Measurements from ENCODE around the gene RHOC.

RHOC gene

DNA sequence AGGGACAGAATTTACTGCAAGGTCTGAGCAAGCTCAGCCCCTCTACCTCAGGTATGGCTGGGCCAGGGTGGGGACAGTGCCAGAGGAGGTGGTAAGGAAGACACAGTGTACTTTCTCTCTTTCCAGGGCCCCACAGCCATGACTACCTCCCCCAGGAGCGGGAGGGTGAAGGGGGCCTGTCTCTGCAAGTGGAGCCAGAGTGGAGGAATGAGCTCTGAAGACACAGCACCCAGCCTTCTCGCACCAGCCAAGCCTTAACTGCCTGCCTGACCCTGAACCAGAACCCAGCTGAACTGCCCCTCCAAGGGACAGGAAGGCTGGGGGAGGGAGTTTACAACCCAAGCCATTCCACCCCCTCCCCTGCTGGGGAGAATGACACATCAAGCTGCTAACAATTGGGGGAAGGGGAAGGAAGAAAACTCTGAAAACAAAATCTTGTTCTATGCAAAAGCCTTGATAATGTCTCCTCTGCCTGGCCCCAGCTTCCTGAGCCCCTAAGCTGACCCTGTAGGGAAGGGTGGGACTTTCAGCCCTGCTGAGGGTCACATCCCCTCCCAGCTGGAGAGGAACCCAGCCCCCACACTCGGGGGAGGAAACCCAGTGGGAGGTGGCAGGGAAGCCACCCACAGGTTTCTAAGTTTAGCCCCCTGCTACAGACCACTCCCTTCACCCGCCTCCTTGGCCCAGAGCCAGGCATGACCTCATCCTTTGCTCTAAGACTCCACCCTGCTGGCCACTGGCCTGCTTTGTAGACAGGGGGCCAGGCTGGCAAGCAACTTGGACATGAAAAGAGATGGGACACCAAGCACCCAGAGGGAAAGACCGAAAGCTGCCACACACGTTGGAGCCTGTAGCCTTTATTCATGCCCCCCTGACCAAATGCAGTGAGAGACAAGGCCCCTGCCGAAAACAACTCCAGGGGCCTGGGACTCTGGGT, 6.4 kb downstream of the RHOC start:
- H3K9me3 Mint-ChIP-seq (ENCODE audit: low read depth) = no peaks in the 10 kb centered on the region
- peak overlapping the region; percentile 88 for H3K27ac Mint-ChIP-seq
- no peaks in the 10 kb centered on the region for H3K27me3 Mint-ChIP-seq
- H3K4me1 Mint-ChIP-seq (ENCODE audit: low read depth) = peaks cover 57% of the 10 kb centered on the region
- H3K36me3 Mint-ChIP-seq = no peaks in the 10 kb centered on the region
- peak overlapping the region; percentile 51 for H3K4me3 Mint-ChIP-seq

- Mint-ChIP-seq H3K36me3 (no peaks in the 10 kb centered on the region), H3K4me1 (ENCODE audit: low read depth) (peaks cover 47% of the 10 kb centered on the region), H3K27ac (peak overlapping the region; percentile 88), H3K4me3 (peak overlapping the region; percentile 30), H3K27me3 (no peaks in the 10 kb centered on the region), H3K9me3 (ENCODE audit: low read depth) (no peaks in the 10 kb centered on the region)
Measured at GRCh38 chr1:112699425-112700144, 7.3 kb downstream of the RHOC start.

GRCh38 chr1:112698366-112699310, 8.3 kb downstream of the RHOC start:
- no peaks in the 10 kb centered on the region for H3K36me3 Mint-ChIP-seq
- H3K27ac Mint-ChIP-seq = peak overlapping the region; percentile 88
- no peaks in the 10 kb centered on the region for H3K9me3 Mint-ChIP-seq (ENCODE audit: low read depth)
- H3K4me3 Mint-ChIP-seq = no peak overlapping the region
- no peaks in the 10 kb centered on the region for H3K27me3 Mint-ChIP-seq
- peaks cover 38% of the 10 kb centered on the region for H3K4me1 Mint-ChIP-seq (ENCODE audit: low read depth)

DNA sequence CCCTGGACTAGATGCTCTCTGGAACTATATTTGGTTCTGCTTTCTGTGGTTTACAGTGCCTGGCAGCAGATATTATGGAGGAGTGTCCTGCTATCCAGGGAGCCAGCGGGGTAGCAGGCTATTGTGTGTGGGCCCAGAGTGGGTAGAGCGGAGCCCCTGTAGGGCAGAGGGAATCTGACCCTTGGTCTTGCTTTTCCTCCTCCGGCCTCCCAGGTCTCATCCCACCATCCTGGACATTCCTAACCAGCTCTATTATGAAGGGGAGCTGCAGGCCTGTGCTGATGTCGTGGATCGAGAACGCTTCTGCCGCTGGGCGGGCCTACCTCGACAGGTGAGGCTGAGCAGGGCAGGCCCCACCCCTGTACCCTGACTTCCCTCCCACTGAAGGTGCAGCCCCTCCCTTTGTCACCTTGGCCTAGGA, 9.1 kb downstream of the RHOC start:
- H3K27me3 Mint-ChIP-seq = no peaks in the 10 kb centered on the region
- peaks cover 35% of the 10 kb centered on the region for H3K4me1 Mint-ChIP-seq (ENCODE audit: low read depth)
- H3K9me3 Mint-ChIP-seq (ENCODE audit: low read depth) = no peaks in the 10 kb centered on the region
- peaks cover 4% of the 10 kb centered on the region for H3K36me3 Mint-ChIP-seq
- no peak overlapping the region for H3K4me3 Mint-ChIP-seq
- H3K27ac Mint-ChIP-seq = no peak overlapping the region

DNA sequence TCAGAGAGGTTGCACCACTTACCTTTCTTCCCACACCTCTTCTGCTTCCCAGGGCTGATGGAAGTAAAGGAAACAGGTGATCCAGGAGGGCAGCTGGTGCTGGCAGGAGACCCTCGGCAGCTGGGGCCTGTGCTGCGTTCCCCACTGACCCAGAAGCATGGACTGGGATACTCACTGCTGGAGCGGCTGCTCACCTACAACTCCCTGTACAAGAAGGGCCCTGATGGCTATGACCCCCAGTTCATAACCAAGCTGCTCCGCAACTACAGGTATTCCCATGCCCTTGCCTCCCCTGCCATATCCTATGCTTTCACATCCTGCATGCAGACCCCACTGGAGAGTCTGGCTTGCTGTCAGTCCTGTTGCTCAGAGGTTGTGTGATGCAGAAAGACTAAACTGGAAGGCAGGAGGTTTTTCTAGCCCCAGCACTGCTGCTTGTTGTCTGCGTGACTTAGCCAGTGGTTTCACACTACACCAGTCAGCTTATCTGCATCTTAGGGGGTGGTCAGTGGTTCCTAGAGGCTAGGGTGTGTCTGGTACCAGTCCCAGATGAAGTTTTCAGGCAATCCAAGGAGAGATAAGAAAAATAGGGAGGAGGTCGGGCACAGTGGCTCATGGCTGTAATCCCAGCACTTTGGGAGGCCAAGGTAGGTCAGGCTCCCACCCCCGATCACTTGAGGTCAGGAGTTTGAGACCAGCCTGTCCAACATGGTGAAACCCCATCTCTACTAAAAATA, 10.2 kb downstream of the RHOC start:
- Mint-ChIP-seq H3K4me3 (no peak overlapping the region), H3K27me3 (no peaks in the 10 kb centered on the region), H3K4me1 (ENCODE audit: low read depth) (peaks cover 26% of the 10 kb centered on the region), H3K9me3 (ENCODE audit: low read depth) (no peaks in the 10 kb centered on the region), H3K27ac (no peak overlapping the region), H3K36me3 (peaks cover 5% of the 10 kb centered on the region)

DNA sequence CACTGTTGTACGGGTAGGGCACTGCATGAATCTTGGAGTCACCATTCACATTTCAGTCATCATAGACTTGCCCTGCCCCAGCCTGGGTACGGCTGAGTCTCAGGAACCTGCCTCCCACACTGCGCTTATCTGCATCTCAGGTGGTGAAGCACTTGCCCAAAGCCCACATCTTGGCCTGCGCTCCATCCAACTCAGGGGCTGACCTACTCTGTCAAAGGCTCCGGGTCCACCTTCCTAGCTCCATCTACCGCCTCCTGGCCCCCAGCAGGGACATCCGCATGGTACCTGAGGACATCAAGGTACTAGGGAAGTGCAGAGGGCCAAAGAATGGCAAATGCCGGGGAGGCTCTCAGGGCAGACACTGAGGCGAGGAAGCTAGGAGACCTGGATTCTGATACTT, 11.7 kb downstream of the RHOC start:
- no peaks in the 10 kb centered on the region for H3K9me3 Mint-ChIP-seq (ENCODE audit: low read depth)
- H3K27ac Mint-ChIP-seq = no peak overlapping the region
- H3K4me3 Mint-ChIP-seq = no peak overlapping the region
- no peaks in the 10 kb centered on the region for H3K27me3 Mint-ChIP-seq
- H3K4me1 Mint-ChIP-seq (ENCODE audit: low read depth) = peaks cover 11% of the 10 kb centered on the region
- H3K36me3 Mint-ChIP-seq = peaks cover 7% of the 10 kb centered on the region

DNA sequence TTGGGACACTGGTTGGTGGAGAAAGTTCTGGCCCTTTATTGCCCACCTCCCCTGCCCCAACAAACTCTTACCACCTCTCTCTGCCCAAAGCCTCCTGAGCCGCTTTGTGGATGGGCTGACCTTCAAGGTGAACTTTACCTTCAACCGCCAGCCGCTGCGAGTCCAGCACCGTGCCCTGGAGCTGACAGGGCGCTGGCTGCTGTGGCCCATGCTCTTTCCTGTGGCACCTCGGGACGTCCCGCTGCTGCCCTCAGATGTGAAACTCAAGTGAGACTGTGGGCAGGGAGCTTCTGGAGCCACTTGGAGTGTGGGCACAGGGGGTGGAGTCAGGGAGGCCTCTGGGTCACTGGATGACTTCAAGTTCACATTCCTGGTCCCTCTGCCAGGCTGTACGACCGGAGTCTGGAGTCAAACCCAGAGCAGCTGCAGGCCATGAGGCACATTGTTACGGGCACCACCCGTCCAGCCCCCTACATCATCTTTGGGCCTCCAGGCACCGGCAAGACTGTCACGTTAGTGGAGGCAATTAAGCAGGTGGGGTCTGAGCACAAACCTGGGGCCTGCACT, 12.5 kb downstream of the RHOC start:
- Mint-ChIP-seq H3K36me3 (peaks cover 7% of the 10 kb centered on the region), H3K4me1 (ENCODE audit: low read depth) (peaks cover 3% of the 10 kb centered on the region), H3K9me3 (ENCODE audit: low read depth) (no peaks in the 10 kb centered on the region), H3K27ac (no peak overlapping the region), H3K4me3 (no peak overlapping the region), H3K27me3 (no peaks in the 10 kb centered on the region)

GRCh38 chr1:112693821-112694220, 13.1 kb downstream of the RHOC start:
- H3K4me3 Mint-ChIP-seq = no peak overlapping the region
- no peaks in the 10 kb centered on the region for H3K4me1 Mint-ChIP-seq (ENCODE audit: low read depth)
- no peaks in the 10 kb centered on the region for H3K27me3 Mint-ChIP-seq
- peaks cover 9% of the 10 kb centered on the region for H3K36me3 Mint-ChIP-seq
- H3K27ac Mint-ChIP-seq = no peak overlapping the region
- no peaks in the 10 kb centered on the region for H3K9me3 Mint-ChIP-seq (ENCODE audit: low read depth)

DNA sequence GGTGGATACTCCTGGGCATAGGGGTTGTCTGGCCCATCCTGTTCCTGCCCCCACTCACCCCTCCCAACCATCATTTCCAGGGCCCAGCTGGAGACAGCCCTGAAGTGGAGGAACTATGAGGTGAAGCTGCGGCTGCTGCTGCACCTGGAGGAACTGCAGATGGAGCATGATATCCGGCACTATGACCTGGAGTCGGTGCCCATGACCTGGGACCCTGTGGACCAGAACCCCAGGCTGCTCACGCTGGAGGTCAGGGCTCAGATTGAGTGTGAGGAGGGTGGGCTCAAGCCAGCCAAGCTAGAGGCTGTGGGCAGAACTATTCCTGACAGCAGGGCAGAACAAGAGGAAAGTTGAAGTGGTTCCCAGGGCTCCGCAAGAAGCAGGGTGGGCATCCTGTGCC, 14.2 kb downstream of the RHOC start:
- peaks cover 9% of the 10 kb centered on the region for H3K36me3 Mint-ChIP-seq
- peaks cover 3% of the 10 kb centered on the region for H3K4me1 Mint-ChIP-seq (ENCODE audit: low read depth)
- no peak overlapping the region for H3K4me3 Mint-ChIP-seq
- no peaks in the 10 kb centered on the region for H3K9me3 Mint-ChIP-seq (ENCODE audit: low read depth)
- no peak overlapping the region for H3K27ac Mint-ChIP-seq
- no peaks in the 10 kb centered on the region for H3K27me3 Mint-ChIP-seq

GRCh38 chr1:112689842-112690237, 17.1 kb downstream of the RHOC start:
- Mint-ChIP-seq H3K4me3 (no peak overlapping the region), H3K27ac (no peak overlapping the region), H3K36me3 (peaks cover 9% of the 10 kb centered on the region), H3K27me3 (no peaks in the 10 kb centered on the region), H3K4me1 (ENCODE audit: low read depth) (peaks cover 9% of the 10 kb centered on the region), H3K9me3 (ENCODE audit: low read depth) (no peaks in the 10 kb centered on the region)

- peaks cover 9% of the 10 kb centered on the region for H3K4me1 Mint-ChIP-seq (ENCODE audit: low read depth)
Measured at GRCh38 chr1:112689196-112689841, 17.6 kb downstream of the RHOC start.

GRCh38 chr1:112688781-112689193, 18.1 kb downstream of the RHOC start:
- H3K4me1 Mint-ChIP-seq (ENCODE audit: low read depth) = peaks cover 9% of the 10 kb centered on the region
- peaks cover 9% of the 10 kb centered on the region for H3K36me3 Mint-ChIP-seq
- peak overlapping the region; percentile 34 for H3K27ac Mint-ChIP-seq
- no peaks in the 10 kb centered on the region for H3K9me3 Mint-ChIP-seq (ENCODE audit: low read depth)
- H3K27me3 Mint-ChIP-seq = no peaks in the 10 kb centered on the region
- no peak overlapping the region for H3K4me3 Mint-ChIP-seq

More at GRCh38 chr1:112689196-112689841, 17.6 kb downstream of the RHOC start:
- H3K36me3 Mint-ChIP-seq = peaks cover 9% of the 10 kb centered on the region
- H3K27me3 Mint-ChIP-seq = no peaks in the 10 kb centered on the region
- no peak overlapping the region for H3K27ac Mint-ChIP-seq
- no peaks in the 10 kb centered on the region for H3K9me3 Mint-ChIP-seq (ENCODE audit: low read depth)
- no peak overlapping the region for H3K4me3 Mint-ChIP-seq

- H3K36me3 Mint-ChIP-seq = peaks cover 7% of the 10 kb centered on the region
- H3K27me3 Mint-ChIP-seq = no peaks in the 10 kb centered on the region
- no peaks in the 10 kb centered on the region for H3K9me3 Mint-ChIP-seq (ENCODE audit: low read depth)
- peaks cover 9% of the 10 kb centered on the region for H3K4me1 Mint-ChIP-seq (ENCODE audit: low read depth)
- H3K4me3 Mint-ChIP-seq = no peak overlapping the region
- H3K27ac Mint-ChIP-seq = no peak overlapping the region
Measured at GRCh38 chr1:112687785-112688496, 19.0 kb downstream of the RHOC start.
